ENCODE measurements around the gene EPHA3. TPM values are rescaled to one million over a fixed set of nuclear protein-coding genes. Genes with fewer than 3 reads are reported as not detected.

The EPHA3 gene
- total and polyA plus RNA-seq, 2 donors (not counting 1 experiment from before 2014, with no cell fraction given), result 0.23 to 0.99 TPM

- no peaks in the 10 kb centered on the region for H3K36me3 ChIP-seq (ENCODE audit: control insufficient read depth, insufficient read depth, low read length)
- TF ChIP-seq CTCF (conservative IDR thresholded peaks at IDR 0.05 in 1 of 2, IDR thresholded peaks at IDR 0.05 in 1 of 2; ENCODE audit: low read depth in 1 of 2, low read length in 2 of 2), result no peak
- TF ChIP-seq EZH2 (IDR thresholded peaks at IDR 0.05; ENCODE audit: low read length, missing control alignments), result no peak
- no peaks in the 10 kb centered on the region for H3K27me3 ChIP-seq (ENCODE audit: control insufficient read depth, insufficient read depth, low read length)
- no peak for DNase-seq (ENCODE audit: low read depth in 2 of 2)
- H3K4me3 ChIP-seq (replicated peaks in 1 of 4; ENCODE audit: control extremely low read depth in 1 of 4, insufficient read depth in 1 of 4, low read depth in 3 of 4, low read length in 4 of 4), result no peak overlapping the region
- H3K27ac ChIP-seq (ENCODE audit: insufficient read depth, low read length), result no peak overlapping the region
- no peak overlapping the region for H2AFZ ChIP-seq (ENCODE audit: low read length)
- no peaks in the 10 kb centered on the region for H4K20me1 ChIP-seq (ENCODE audit: control insufficient read depth, extremely low read depth, insufficient read depth, low read length)
- no peak overlapping the region for H3K9ac ChIP-seq (ENCODE audit: insufficient read depth, low read length)
- no peaks in the 10 kb centered on the region for H3K4me1 ChIP-seq (ENCODE audit: control insufficient read depth, extremely low read depth, insufficient read depth, low read length)
- H3K9me3 ChIP-seq (ENCODE audit: control insufficient read depth, insufficient read depth, low read depth, low read length), result no peaks in the 10 kb centered on the region
- no peaks in the 10 kb centered on the region for H3K79me2 ChIP-seq (ENCODE audit: control insufficient read depth, insufficient read depth, low read length)
- H3K4me2 ChIP-seq (ENCODE audit: extremely low read depth, insufficient read depth, low read length), result no peak overlapping the region
Observed at GRCh38 chr3:89414270-89414669, 306.8 kb downstream of the EPHA3 start.

- no peaks in the 10 kb centered on the region for H3K36me3 ChIP-seq (ENCODE audit: control insufficient read depth, insufficient read depth, low read length)
- no peaks in the 10 kb centered on the region for H3K9me3 ChIP-seq (ENCODE audit: control insufficient read depth, insufficient read depth, low read depth, low read length)
- H3K4me3 ChIP-seq (replicated peaks in 1 of 4; ENCODE audit: control extremely low read depth in 1 of 4, insufficient read depth in 1 of 4, low read depth in 3 of 4, low read length in 4 of 4), result no peak overlapping the region
- H3K79me2 ChIP-seq (ENCODE audit: control insufficient read depth, insufficient read depth, low read length), result no peaks in the 10 kb centered on the region
- H3K4me1 ChIP-seq (ENCODE audit: control insufficient read depth, extremely low read depth, insufficient read depth, low read length), result no peaks in the 10 kb centered on the region
- H4K20me1 ChIP-seq (ENCODE audit: control insufficient read depth, extremely low read depth, insufficient read depth, low read length), result no peaks in the 10 kb centered on the region
- H3K27ac ChIP-seq (ENCODE audit: insufficient read depth, low read length), result no peak overlapping the region
- no peak overlapping the region for H3K4me2 ChIP-seq (ENCODE audit: extremely low read depth, insufficient read depth, low read length)
- no peak overlapping the region for H3K9ac ChIP-seq (ENCODE audit: insufficient read depth, low read length)
- H2AFZ ChIP-seq (ENCODE audit: low read length), result no peak overlapping the region
- TF ChIP-seq EZH2 (IDR thresholded peaks at IDR 0.05; ENCODE audit: low read length, missing control alignments) (no peak), CTCF (conservative IDR thresholded peaks at IDR 0.05 in 1 of 2, IDR thresholded peaks at IDR 0.05 in 1 of 2; ENCODE audit: low read depth in 1 of 2, low read length in 2 of 2) (no peak)
- no peaks in the 10 kb centered on the region for H3K27me3 ChIP-seq (ENCODE audit: control insufficient read depth, insufficient read depth, low read length)
- peak in 1 of 2 donors; percentile 77 for DNase-seq (ENCODE audit: low read depth in 2 of 2)
Observed at GRCh38 chr3:89419647-89420241, 312.3 kb downstream of the EPHA3 start.

- H3K9me3 ChIP-seq (ENCODE audit: control insufficient read depth, insufficient read depth, low read depth, low read length), result no peaks in the 10 kb centered on the region
- H3K9ac ChIP-seq (ENCODE audit: insufficient read depth, low read length), result no peak overlapping the region
- no peaks in the 10 kb centered on the region for H4K20me1 ChIP-seq (ENCODE audit: control insufficient read depth, extremely low read depth, insufficient read depth, low read length)
- H3K79me2 ChIP-seq (ENCODE audit: control insufficient read depth, insufficient read depth, low read length), result no peaks in the 10 kb centered on the region
- no peaks in the 10 kb centered on the region for H3K27me3 ChIP-seq (ENCODE audit: control insufficient read depth, insufficient read depth, low read length)
- H3K27ac ChIP-seq (ENCODE audit: insufficient read depth, low read length), result no peak overlapping the region
- H3K4me2 ChIP-seq (ENCODE audit: extremely low read depth, insufficient read depth, low read length), result no peak overlapping the region
- TF ChIP-seq EZH2 (IDR thresholded peaks at IDR 0.05; ENCODE audit: low read length, missing control alignments), result no peak
- H3K4me3 ChIP-seq (replicated peaks in 1 of 4; ENCODE audit: control extremely low read depth in 1 of 4, insufficient read depth in 1 of 4, low read depth in 3 of 4, low read length in 4 of 4), result no peak overlapping the region
- no peaks in the 10 kb centered on the region for H3K36me3 ChIP-seq (ENCODE audit: control insufficient read depth, insufficient read depth, low read length)
- no peak for DNase-seq (ENCODE audit: low read depth in 2 of 2)
- no peak overlapping the region for H2AFZ ChIP-seq (ENCODE audit: low read length)
- H3K4me1 ChIP-seq (ENCODE audit: control insufficient read depth, extremely low read depth, insufficient read depth, low read length), result no peaks in the 10 kb centered on the region
Observed at GRCh38 chr3:89426060-89426459, 318.6 kb downstream of the EPHA3 start.

Measured in fibroblast of lung (primary cell).